H1 (cell line): ENCODE results near the gene SRPRB. TPM values are rescaled to one million over a fixed set of nuclear protein-coding genes. Genes with fewer than 3 reads are reported as not detected.

Experiments used
- CTCF ChIA-PET: fragments of 300-600 bp; sonication (Branson Sonifier 250); formaldehyde crosslinking; loops from one replicate; lab custom pipeline; 2021; ENCODE audit not compliant: partially characterized antibody; lab: Charles Lee
- POLR2A ChIA-PET: fragments of 300-600 bp; sonication (Branson Sonifier 250); formaldehyde crosslinking; loops from one replicate; lab custom pipeline; 2021; ENCODE audit warnings: inconsistent platforms; ENCODE audit not compliant: partially characterized antibody; lab: Charles Lee
- DNase-seq, 2 experiments: peaks; one replicate each; pipeline versions ENCODE4 v3.0.0 to v3.0.0-alpha.2; 2010 to 2022; ENCODE audit warnings: low spot score in 2 of 2, low read depth in 1 of 2, mixed read lengths in 1 of 2
- FAIRE-seq: peaks from 2 replicates; lab custom pipeline; 2011; peaks lifted over from hg19 to GRCh38; lab: Jason Lieb, UNC
- H2AFZ ChIP-seq: 2 replicates; pipeline ENCODE4 v1.8.1; 2012; ENCODE audit warnings: low read length, inconsistent platforms
- H2AK5ac ChIP-seq: 2 replicates; pipeline ENCODE4 v1.6.1; 2013; ENCODE audit warnings: low read depth, low read length
- H2BK120ac ChIP-seq: replicated peaks from 2 replicates; pipeline ENCODE3; 2013; ENCODE audit warnings: low read depth, low read length, inconsistent platforms
- H2BK12ac ChIP-seq: 2 replicates; pipeline ENCODE4 v1.6.1; 2013; ENCODE audit warnings: low read depth, low read length
- H2BK15ac ChIP-seq: 2 replicates; pipeline ENCODE4 v1.6.1; 2013; ENCODE audit warnings: low read length
- H2BK20ac ChIP-seq: 2 replicates; pipeline ENCODE4 v1.6.1; 2013; ENCODE audit warnings: low read length
- H2BK5ac ChIP-seq: 2 replicates; pipeline ENCODE4 v1.6.1; 2013; ENCODE audit warnings: low read depth, low read length
- H3K14ac ChIP-seq: 2 replicates; pipeline ENCODE4 v1.6.1; 2013; ENCODE audit warnings: inconsistent platforms; ENCODE audit not compliant: insufficient read length
- H3K18ac ChIP-seq: 2 replicates; pipeline ENCODE4 v1.6.1; 2013; ENCODE audit warnings: low read length; ENCODE audit errors: extremely low read depth
- H3K23ac ChIP-seq: 2 replicates; pipeline ENCODE4 v1.6.1; 2013; ENCODE audit warnings: inconsistent platforms; ENCODE audit not compliant: insufficient read length
- H3K23me2 ChIP-seq: 2 replicates; pipeline ENCODE4 v1.6.1; 2013; ENCODE audit warnings: low read depth, low read length
- H3K27ac ChIP-seq: 2 replicates; pipeline ENCODE4 v1.6.1; 2011; ENCODE audit warnings: low read depth, low read length, inconsistent platforms
- H3K27me3 ChIP-seq, 4 experiments: replicated peaks in 1 of 4; 1 replicate in 1 of 4; 2 replicates in 3 of 4; pipeline versions ENCODE4 v1.6.1 to v1.8.1; 2011 to 2013; ENCODE audit warnings: low read length in 3 of 4, mild to moderate bottlenecking in 3 of 4, inconsistent platforms in 2 of 4, mixed read lengths in 2 of 4, moderate library complexity in 1 of 4; ENCODE audit not compliant: control insufficient read depth in 3 of 4, insufficient read depth in 3 of 4; ENCODE audit errors: extremely low read depth in 1 of 4
- H3K36me3 ChIP-seq, 4 experiments: 2 replicates each; pipeline versions ENCODE4 v1.6.1 to v1.8.1; 2011 to 2013; ENCODE audit warnings: mild to moderate bottlenecking in 4 of 4, low read length in 3 of 4, moderate library complexity in 2 of 4, control low read depth in 1 of 4, inconsistent platforms in 1 of 4; ENCODE audit not compliant: insufficient read depth in 4 of 4, control insufficient read depth in 2 of 4
- H3K4ac ChIP-seq: replicated peaks from 2 replicates; pipeline ENCODE3; 2013; ENCODE audit warnings: low read length, low read depth, mixed read lengths, inconsistent platforms; ENCODE audit not compliant: insufficient read length
- H3K4me1 ChIP-seq, 4 experiments: replicated peaks in 1 of 4; 1 replicate in 1 of 4; 2 replicates in 3 of 4; pipeline versions ENCODE4 v1.6.1 to v1.8.1; 2011 to 2013; ENCODE audit warnings: low read length in 3 of 4, inconsistent platforms in 2 of 4, mixed read lengths in 1 of 4; ENCODE audit not compliant: insufficient read depth in 4 of 4, control insufficient read depth in 3 of 4
- H3K4me2 ChIP-seq, 2 experiments: 2 replicates each; pipeline versions ENCODE4 v1.6.1 to v1.8.1; 2011 to 2013; ENCODE audit warnings: low read depth in 2 of 2, low read length in 2 of 2, control low read depth in 1 of 2, inconsistent platforms in 1 of 2, mild to moderate bottlenecking in 1 of 2; ENCODE audit not compliant: insufficient read depth in 1 of 2
- H3K4me3 ChIP-seq, 4 experiments: fragments of 200-600, 300-600 bp in 1 of 4; sonication (generic), shearing (Covaris generic), sonication (Bioruptor Twin) in 1 of 4; 2 replicates each; pipeline versions ENCODE4 v1.5.1 to v1.8.1; 2011 to 2016; ENCODE audit warnings: low read length in 4 of 4, low read depth in 3 of 4, control low read depth in 2 of 4, inconsistent platforms in 2 of 4, mild to moderate bottlenecking in 2 of 4, mixed read lengths in 1 of 4, moderate library complexity in 1 of 4; ENCODE audit not compliant: insufficient read depth in 2 of 4; ENCODE audit errors: extremely low read depth in 1 of 4
- H3K56ac ChIP-seq: replicated peaks from 2 replicates; pipeline ENCODE3; 2013; ENCODE audit warnings: low read depth, mild to moderate bottlenecking, mixed read lengths, low read length, inconsistent platforms; ENCODE audit not compliant: insufficient read length
- H3K79me1 ChIP-seq: 2 replicates; pipeline ENCODE4 v1.6.1; 2013; ENCODE audit warnings: low read depth, low read length, control low read depth
- H3K79me2 ChIP-seq, 2 experiments: 2 replicates each; pipeline versions ENCODE4 v1.6.1 to v1.8.1; 2012 to 2013; ENCODE audit warnings: low read length in 2 of 2, mild to moderate bottlenecking in 2 of 2, inconsistent platforms in 1 of 2; ENCODE audit not compliant: insufficient read depth in 2 of 2, control insufficient read depth in 1 of 2
- H3K9ac ChIP-seq, 4 experiments: replicated peaks in 1 of 4; 1 replicate in 1 of 4; 2 replicates in 3 of 4; pipeline versions ENCODE4 v1.6.1 to v1.8.1; 2011 to 2013; ENCODE audit warnings: low read depth in 3 of 4, low read length in 3 of 4, control low read depth in 2 of 4, mild to moderate bottlenecking in 2 of 4, moderate library complexity in 2 of 4, inconsistent platforms in 1 of 4; ENCODE audit errors: extremely low read depth in 1 of 4
- H3K9me3 ChIP-seq, 2 experiments: 2 replicates each; pipeline versions ENCODE4 v1.6.1 to v1.8.1; 2012 to 2013; ENCODE audit warnings: mild to moderate bottlenecking in 2 of 2, moderate library complexity in 2 of 2, control low read depth in 1 of 2, inconsistent platforms in 1 of 2, low read depth in 1 of 2, low read length in 1 of 2, mixed read lengths in 1 of 2; ENCODE audit not compliant: insufficient read depth in 2 of 2
- H4K20me1 ChIP-seq, 2 experiments: replicated peaks in 1 of 2; 2 replicates each; pipeline versions ENCODE3 to v1.8.1; 2011 to 2013; ENCODE audit warnings: inconsistent platforms in 2 of 2, low read length in 2 of 2, mild to moderate bottlenecking in 1 of 2; ENCODE audit not compliant: insufficient read depth in 2 of 2, control insufficient read depth in 1 of 2
- H4K5ac ChIP-seq: 2 replicates; pipeline ENCODE4 v1.6.1; 2013; ENCODE audit warnings: low read length, low read depth, mixed read lengths, inconsistent platforms; ENCODE audit not compliant: insufficient read length
- H4K8ac ChIP-seq: 2 replicates; pipeline ENCODE4 v1.8.0; 2013; ENCODE audit warnings: mild to moderate bottlenecking, moderate library complexity, low read length, inconsistent platforms; ENCODE audit not compliant: insufficient read depth; ENCODE audit errors: extremely low read depth
- H4K91ac ChIP-seq: replicated peaks from 2 replicates; pipeline ENCODE3; 2013; ENCODE audit warnings: low read length, mixed read lengths, inconsistent platforms; ENCODE audit not compliant: insufficient read length
- ASH2L ChIP-seq: fragments of 200-600, 300-600 bp; sonication (generic); IDR thresholded peaks from one replicate; pipeline ENCODE4 v1.7.1; 2017; ENCODE audit warnings: low read length
- BRCA1 ChIP-seq: IDR thresholded peaks from 2 replicates; pipeline ENCODE4 v1.6.1; 2012; ENCODE audit warnings: low read depth, low read length, improper control_type of control experiment
- CBX5 ChIP-seq: fragments of 300-800, 300-1000 bp; sonication (generic); IDR thresholded peaks from 2 replicates; pipeline ENCODE4 v1.7.1; 2016; ENCODE audit warnings: antibody characterized with exemption, low read length, low read depth
- CBX8 ChIP-seq: fragments of 300-800, 300-1000 bp; sonication (generic); IDR thresholded peaks from 2 replicates; pipeline ENCODE4 v1.7.1; 2016; ENCODE audit warnings: low read depth, low read length, borderline replicate concordance
- CHD1 ChIP-seq: IDR thresholded peaks from 2 replicates; pipeline ENCODE4 v1.6.1; 2012; ENCODE audit warnings: low read depth, low read length, improper control_type of control experiment
- CREB1 ChIP-seq: IDR thresholded peaks from 2 replicates; pipeline ENCODE4 v1.6.1; 2012; ENCODE audit warnings: inconsistent platforms
- EP300 ChIP-seq, 2 experiments: IDR thresholded peaks; 1 replicate in 1 of 2; 2 replicates in 1 of 2; pipeline ENCODE4 v1.6.1; 2011 to 2012; ENCODE audit warnings: low read depth in 2 of 2, low read length in 2 of 2, mild to moderate bottlenecking in 2 of 2, borderline replicate concordance in 1 of 2, inconsistent platforms in 1 of 2, moderate library complexity in 1 of 2
- JUND ChIP-seq: IDR thresholded peaks from 2 replicates; pipeline ENCODE4 v1.6.1; 2011; ENCODE audit warnings: mild to moderate bottlenecking, improper control_type of control experiment, low read length
- POU5F1 ChIP-seq: IDR thresholded peaks from 2 replicates; pipeline ENCODE4 v1.6.1; 2011; ENCODE audit warnings: low read depth, mild to moderate bottlenecking, low read length, moderate library complexity
- RNF2 ChIP-seq: fragments of 200-900, 300-1000 bp; sonication (generic); IDR thresholded peaks from 2 replicates; pipeline ENCODE4 v1.7.1; 2016; ENCODE audit warnings: borderline replicate concordance, low read depth, mild to moderate bottlenecking, antibody characterized with exemption, low read length; ENCODE audit not compliant: poor library complexity, severe bottlenecking; ENCODE audit errors: missing control alignments
- SP2 ChIP-seq: IDR thresholded peaks from 2 replicates; pipeline ENCODE4 v1.6.1; 2012; ENCODE audit warnings: mild to moderate bottlenecking, low read length, inconsistent platforms
- TCF12 ChIP-seq: IDR thresholded peaks from 2 replicates; pipeline ENCODE4 v1.6.1; 2011; ENCODE audit warnings: low read depth, mild to moderate bottlenecking, low read length
- TEAD4 ChIP-seq: IDR thresholded peaks from 2 replicates; pipeline ENCODE4 v1.6.1; 2012; ENCODE audit warnings: low read depth, low read length, inconsistent platforms, mixed read lengths
- WGBS, 2 experiments: shearing (Covaris generic) in 1 of 2; methylation state at CpG; one replicate each; pipeline versions ENCODE4 v1.1.6 to v1.1.7; 2013 to 2015; ENCODE audit warnings: low lambda C conversion rate in 2 of 2, mixed read lengths in 2 of 2, inconsistent platforms in 1 of 2, low coverage in 1 of 2, missing lambda C conversion rate in 1 of 2; ENCODE audit not compliant: insufficient replicate concordance in 2 of 2, insufficient coverage in 1 of 2, insufficient read length in 1 of 2; ENCODE audit errors: extremely low coverage in 1 of 2, missing lambda C conversion rate in 1 of 2; 5-methylcytosine and 5-hydroxymethylcytosine counted together
- polyA plus RNA-seq, 7 experiments: library from polyadenylated mRNA; depleted of rRNA in 3 of 7; stranded (reverse) in 5 of 7; unstranded in 2 of 7; fragments of >200 nt in 5 of 7; fragments of 200-250 nt in 2 of 7; gene quantifications; 1 replicate in 5 of 7; 2 replicates in 1 of 7; 4 replicates in 1 of 7; pipeline versions ENCODE4 v1.2.1 to v1.2.3, GENCODE V29; 2011 to 2013; ENCODE audit warnings: missing spikeins in 2 of 7, mixed read lengths in 2 of 7
- total RNA-seq: library from RNA; stranded (reverse); fragmentation: NEBNext Ultra II Directional; extraction: Animal tissue kit (Norgen Biotek cat#: 25700); gene quantifications from 2 replicates; pipeline ENCODE4 v1.2.1, GENCODE V29; 2021
- TF ChIP-seq, protein P1 (sequence below): IDR thresholded peaks from 2 replicates; pipeline ENCODE4 v1.6.1; 2012; ENCODE audit warnings: low read length, inconsistent platforms

Gene SRPRB
- total and polyA plus RNA-seq, 2 of the 8 experiments (the other 6 are each of a cell fraction or from before 2014, with no cell fraction given): 15.9 to 49.8 TPM

DNA sequence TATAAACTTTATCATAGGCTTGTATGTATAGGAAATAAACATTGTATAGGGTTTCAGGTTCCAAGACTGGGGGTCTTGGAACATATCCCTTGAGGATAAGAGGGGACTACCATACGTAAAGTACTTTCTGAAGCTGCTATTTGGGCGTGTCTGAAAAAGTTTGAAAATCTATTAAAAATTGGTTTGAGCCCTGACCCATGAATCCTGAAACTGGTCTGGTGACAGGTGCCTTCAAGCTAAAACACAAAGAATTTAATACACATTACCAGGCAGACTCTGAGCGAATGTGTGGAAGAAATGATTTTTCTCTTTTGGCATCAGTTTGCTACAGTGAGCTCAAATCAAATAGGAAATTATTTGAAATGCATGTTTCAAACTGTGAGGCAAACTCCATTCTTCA, 43.1 kb upstream of the SRPRB start:
- H3K14ac ChIP-seq: no peak overlapping the region
- H3K9me3 ChIP-seq: no peaks in the 10 kb centered on the region
- H3K79me2 ChIP-seq: no peaks in the 10 kb centered on the region
- no peak overlapping the region for H3K56ac ChIP-seq
- no peak overlapping the region for H4K8ac ChIP-seq
- H2BK5ac ChIP-seq: no peak overlapping the region
- H4K20me1 ChIP-seq: no peaks in the 10 kb centered on the region
- H3K27ac ChIP-seq: no peak overlapping the region
- no peak overlapping the region for H2AK5ac ChIP-seq
- CTCF ChIA-PET: interaction anchor here (1.6 to 1.7 kb wide), 2 partner anchors 13 to 17 kb away, joined by 3 to 4 read pairs; partner anchors contain the start of gene TF
- no peak overlapping the region for H2BK120ac ChIP-seq
- no peak overlapping the region for H2BK12ac ChIP-seq
- H4K5ac ChIP-seq: no peak overlapping the region
- no peak overlapping the region for H2BK20ac ChIP-seq
- H3K4me1 ChIP-seq: peaks cover 0 to 4% (median under 1%) of the 10 kb centered on the region in 4 experiments; a peak in 1 of 7 replicates
- H3K4me3 ChIP-seq: no peak overlapping the region
- no peaks in the 10 kb centered on the region for H3K36me3 ChIP-seq
- no peak overlapping the region for H4K91ac ChIP-seq
- no peaks in the 10 kb centered on the region for H3K23me2 ChIP-seq
- no peak overlapping the region for H3K9ac ChIP-seq
- no peak overlapping the region for H3K23ac ChIP-seq
- no peak overlapping the region for H2AFZ ChIP-seq
- 89% methylated on average over 3 of the region's 3 CpGs; no CpG with 5 or more reads in 1 of the 2 experiments for WGBS, 2 experiments
- POLR2A ChIA-PET: no interaction called here
- FAIRE-seq (no peak), DNase-seq (no peak)
- H3K4ac ChIP-seq: no peak overlapping the region
- no peak overlapping the region for H2BK15ac ChIP-seq
- no peak overlapping the region for H3K18ac ChIP-seq
- H3K4me2 ChIP-seq: no peak overlapping the region
- H3K79me1 ChIP-seq: no peaks in the 10 kb centered on the region
- no peaks in the 10 kb centered on the region for H3K27me3 ChIP-seq
- TF ChIP-seq, protein P1, sequence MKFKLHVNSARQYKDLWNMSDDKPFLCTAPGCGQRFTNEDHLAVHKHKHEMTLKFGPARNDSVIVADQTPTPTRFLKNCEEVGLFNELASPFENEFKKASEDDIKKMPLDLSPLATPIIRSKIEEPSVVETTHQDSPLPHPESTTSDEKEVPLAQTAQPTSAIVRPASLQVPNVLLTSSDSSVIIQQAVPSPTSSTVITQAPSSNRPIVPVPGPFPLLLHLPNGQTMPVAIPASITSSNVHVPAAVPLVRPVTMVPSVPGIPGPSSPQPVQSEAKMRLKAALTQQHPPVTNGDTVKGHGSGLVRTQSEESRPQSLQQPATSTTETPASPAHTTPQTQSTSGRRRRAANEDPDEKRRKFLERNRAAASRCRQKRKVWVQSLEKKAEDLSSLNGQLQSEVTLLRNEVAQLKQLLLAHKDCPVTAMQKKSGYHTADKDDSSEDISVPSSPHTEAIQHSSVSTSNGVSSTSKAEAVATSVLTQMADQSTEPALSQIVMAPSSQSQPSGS: no peak
- TF ChIP-seq BRCA1 (no peak), ASH2L (no peak), TCF12 (no peak), CBX8 (no peak), CREB1 (no peak), JUND (no peak), TEAD4 (no peak), POU5F1 (no peak), CBX5 (no peak), SP2 (no peak), CHD1 (no peak), RNF2 (no peak), EP300 (IDR thresholded peaks at IDR 0.05; ENCODE audit: borderline replicate concordance in 1 of 2, low read depth in 2 of 2, low read length in 2 of 2) (no peak)
